Right ventricle myocardium inferior (tissue), 1 donor: ENCODE results near the gene PDE1C. TPM values are rescaled to one million over a fixed set of nuclear protein-coding genes. Genes with fewer than 3 reads are reported as not detected.

Experiments used
- ATAC-seq: fragments of 200-7000 bp; cut with Tn5 transposase; one replicate; pipeline ENCODE4 v1.9.1; 2020; ENCODE audit warnings: mild to moderate bottlenecking, moderate library complexity
- DNase-seq: peaks from one replicate; pipeline ENCODE4 v3.0.0; 2021; ENCODE audit errors: missing footprints
- intact Hi-C: fragments of 100-400 bp; cut with DNase I; formaldehyde crosslinking; loops from one replicate; pipeline ENCODE4 v1.11.0; 2022
- total RNA-seq: library from RNA; stranded (reverse); fragmentation: NEBNext Ultra II Directional; extraction: Animal tissue kit (Norgen Biotek cat#: 25700); gene quantifications from one replicate; pipeline ENCODE4 v1.2.1, GENCODE V29; 2021
- donor health status: DM: no; HTN: yes; CAD: no; lungs with severe emphysema.

Gene PDE1C
- total RNA-seq, 1 donor from 2014 or later, result 198 TPM

DNA sequence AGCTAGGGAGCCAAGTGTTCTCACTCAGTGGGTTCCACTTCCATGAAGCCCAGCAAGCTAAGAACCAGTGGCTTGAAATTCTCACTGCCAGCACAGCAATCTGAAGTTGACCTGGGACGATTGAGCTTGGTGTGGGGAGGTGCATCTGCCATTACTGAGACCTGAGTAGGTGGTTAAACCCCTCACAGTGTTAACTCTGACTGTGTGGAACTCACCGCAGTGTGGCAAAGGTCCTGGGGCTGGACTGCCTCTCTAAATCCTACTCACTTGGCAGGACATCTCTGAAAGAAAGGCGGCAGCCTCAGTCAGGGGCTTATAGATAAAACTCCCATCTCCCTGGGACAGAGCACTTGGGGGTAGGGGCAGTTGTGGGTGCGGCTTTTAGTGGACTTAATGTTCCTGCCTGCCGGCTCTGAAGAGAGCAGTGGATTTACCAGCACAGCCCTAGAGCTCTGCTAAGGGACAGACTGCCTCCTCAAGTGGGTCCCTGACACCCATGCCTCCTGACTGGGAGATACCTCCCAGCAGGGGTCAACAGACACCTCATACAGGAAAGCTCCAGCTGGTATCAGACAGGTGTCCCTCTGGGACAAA lies 143.1 kb downstream of the PDE1C start:
- peak; percentile 50 for ATAC-seq
- DNase-seq, result no peak
- intact Hi-C loops, result no loop called here

DNA sequence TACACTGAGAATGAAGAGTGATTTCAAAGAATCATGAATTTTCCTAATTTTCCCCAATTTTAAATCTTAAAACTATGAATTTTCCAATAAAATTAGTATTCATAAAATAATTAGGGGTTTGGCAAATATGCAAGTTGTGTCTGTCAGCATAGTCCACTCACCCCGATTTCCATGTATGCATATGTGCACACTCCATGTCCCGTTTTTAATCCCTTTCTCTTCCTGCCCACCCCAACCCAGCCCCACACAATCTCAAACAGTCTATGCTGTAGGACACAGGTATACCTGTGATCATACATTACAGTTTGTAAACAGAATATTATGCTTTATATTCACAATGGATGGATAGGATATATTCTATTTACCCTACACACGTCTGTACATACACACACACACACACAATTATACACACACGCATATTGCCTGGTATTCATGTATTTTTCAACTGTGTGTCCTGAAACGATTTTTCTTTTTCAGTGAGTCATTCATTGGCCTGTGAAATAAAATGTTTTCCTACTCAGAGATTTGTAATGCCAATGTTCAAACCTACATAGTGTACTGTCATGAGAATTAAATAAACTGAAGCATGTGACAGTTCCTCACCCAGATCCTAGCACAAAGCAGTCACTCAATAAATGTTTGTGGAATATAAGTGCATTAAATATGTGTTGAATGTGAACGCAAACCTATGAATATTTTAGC lies 144.3 kb downstream of the PDE1C start:
- no peak for DNase-seq
- ATAC-seq, result no peak
- intact Hi-C loops, result no loop called here

DNA sequence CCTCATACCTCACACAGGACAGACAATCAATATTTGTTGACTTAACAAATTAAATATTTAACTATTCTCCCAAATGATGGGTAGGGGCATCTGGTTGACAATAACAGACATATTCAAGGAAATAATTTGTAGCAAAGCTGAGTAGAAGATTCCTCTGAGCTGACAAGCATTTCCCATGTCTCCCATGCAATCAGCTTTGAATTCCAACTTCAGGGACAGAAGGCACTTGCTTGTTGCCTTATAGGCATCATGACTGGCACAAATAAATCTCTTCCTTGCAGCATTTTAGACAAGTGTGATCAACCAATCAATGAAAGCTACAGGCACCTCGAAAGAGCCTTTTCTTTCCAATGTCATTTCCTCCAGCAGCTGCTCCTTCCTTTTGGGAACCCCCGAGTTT lies 146.0 kb downstream of the PDE1C start:
- ATAC-seq (no peak), DNase-seq (no peak)
- intact Hi-C loops, result no loop called here

DNA sequence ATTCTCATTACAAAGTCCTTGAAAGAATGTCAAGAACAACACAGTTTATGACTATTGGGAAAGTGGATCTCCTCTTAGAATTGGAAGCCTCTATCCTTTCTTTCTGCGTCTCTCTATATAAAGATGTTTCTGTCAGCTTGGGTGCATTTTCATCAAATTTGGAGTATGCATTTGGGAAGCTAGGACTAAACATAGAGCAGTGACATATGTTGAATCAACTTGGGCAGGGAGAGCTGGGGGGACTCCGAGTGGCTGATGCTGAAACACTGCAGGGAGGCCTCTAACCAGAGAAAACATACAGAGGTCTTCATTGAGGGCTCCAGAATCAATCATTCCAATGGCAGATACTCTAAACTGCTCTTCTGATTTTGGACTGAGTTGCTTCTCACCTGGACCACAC lies 147.4 kb downstream of the PDE1C start:
- ATAC-seq (no peak), DNase-seq (no peak)
- intact Hi-C loops, result no loop called here

DNA sequence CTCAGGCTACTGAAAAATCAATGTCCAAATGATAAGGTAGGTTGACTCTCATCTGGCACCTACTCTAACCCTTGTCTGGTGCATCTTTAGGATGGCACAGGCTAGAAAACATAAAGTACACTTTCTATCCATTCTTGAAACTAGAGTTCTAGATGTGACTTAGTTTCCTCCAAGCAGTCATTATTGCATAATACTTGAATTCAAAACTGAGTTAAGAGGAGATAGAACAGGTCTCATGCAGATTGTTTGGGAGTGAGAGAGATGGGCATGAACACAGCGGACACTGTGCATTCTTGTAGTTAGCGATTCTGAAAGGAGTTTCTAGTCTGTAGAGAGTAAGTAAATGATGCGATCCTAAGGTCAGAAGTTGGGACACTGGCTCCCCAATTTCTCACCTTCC lies 149.2 kb downstream of the PDE1C start:
- intact Hi-C loops, result no loop called here
- no peak for ATAC-seq
- DNase-seq, result no peak

DNA sequence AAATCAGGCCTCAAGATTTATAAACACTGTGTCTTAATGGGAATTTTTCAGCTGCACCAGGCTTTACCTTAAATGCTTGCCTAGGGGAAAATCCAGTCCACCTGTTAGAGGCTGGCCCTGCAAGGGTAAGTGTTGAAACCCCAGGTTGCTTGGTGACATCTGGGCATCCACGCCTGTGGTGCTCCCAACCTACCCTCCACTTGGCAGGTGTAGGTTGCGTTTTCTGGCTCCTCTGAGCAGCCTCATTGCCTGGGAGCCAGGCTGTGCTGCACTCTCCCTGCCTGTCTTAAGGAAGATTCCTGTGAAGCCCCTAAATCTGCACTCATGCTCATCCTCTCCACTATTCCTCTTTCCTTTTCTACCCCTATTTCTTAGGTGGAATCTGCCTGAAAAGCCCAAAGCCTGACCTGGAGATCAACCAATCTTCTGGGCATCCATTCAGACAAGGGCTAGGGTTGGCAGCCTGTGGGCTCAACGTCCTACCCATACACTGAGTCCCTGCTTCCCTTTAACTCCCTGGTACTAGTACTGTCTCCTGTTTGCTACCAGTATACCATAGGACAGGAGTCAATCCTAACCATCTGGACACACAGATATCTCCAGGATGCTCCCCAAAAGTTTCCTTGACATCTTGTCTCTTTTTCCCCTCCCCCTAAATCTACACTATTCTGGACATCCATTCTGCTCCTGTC lies 150.4 kb downstream of the PDE1C start:
- ATAC-seq, result peak; percentile 49
- intact Hi-C loops, result loop anchor here (5.0 kb wide), 1 partner anchor 32 kb away; no protein-coding TSS in a partner anchor

DNA sequence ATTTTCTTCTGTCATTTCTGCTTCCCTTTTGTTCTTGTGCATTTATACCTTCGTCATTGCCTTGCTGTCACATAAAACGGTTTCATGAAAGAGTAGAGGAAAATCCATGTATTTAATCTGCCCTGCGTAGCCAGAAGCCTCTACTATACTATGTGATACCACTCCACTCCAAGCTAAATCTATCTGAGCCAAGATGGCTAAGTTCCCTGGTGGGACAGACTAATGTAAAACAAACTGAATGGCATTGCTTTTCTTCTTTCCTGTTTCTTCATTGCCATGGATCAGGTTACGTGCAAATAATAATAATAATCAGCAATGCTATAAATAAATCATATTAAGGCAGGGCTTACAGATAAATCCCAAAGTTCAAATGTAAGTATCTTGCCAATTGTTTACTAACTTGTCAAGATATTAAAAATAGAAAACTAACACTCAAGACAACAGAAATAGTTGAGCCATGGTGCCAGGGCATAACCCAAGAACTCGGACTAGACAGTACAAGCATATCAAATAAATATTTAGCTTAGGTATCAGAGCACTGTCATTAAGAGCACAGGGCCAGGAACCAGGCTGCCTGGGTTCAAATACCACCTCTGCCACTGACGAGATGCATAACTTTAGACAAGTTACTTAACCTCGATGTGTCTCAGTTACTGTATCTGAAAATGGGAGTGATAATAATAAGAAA lies 151.4 kb downstream of the PDE1C start:
- intact Hi-C loops, result loop anchor here (5.0 kb wide), 1 partner anchor 33 kb away; no protein-coding TSS in a partner anchor
- ATAC-seq (peak; percentile 69), DNase-seq (no peak)

More for the DNA sequence above, 150.4 kb downstream of the PDE1C start:
- peak; percentile 47 for DNase-seq

DNA sequence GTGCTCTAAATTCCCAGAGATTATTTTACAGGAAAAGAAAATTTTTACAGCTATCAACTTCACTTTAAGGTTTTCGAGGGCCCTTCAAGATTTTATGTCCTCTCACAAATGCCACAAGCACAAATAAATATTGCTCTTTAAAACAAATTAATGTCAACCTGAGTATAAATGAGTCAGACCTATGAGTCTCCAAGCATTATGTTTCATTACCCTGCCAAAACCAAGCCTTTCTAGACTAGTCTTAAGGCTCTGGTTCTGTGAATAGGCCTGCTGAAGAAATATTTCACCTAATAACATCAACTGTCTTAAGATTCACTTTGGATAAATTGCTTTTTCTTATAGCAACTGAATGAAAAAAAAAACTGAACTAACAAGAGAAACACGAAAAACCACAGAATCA lies 153.0 kb downstream of the PDE1C start:
- ATAC-seq (no peak), DNase-seq (no peak)
- intact Hi-C loops, result loop anchor here (5.0 kb wide), 1 partner anchor 35 kb away; no protein-coding TSS in a partner anchor

DNA sequence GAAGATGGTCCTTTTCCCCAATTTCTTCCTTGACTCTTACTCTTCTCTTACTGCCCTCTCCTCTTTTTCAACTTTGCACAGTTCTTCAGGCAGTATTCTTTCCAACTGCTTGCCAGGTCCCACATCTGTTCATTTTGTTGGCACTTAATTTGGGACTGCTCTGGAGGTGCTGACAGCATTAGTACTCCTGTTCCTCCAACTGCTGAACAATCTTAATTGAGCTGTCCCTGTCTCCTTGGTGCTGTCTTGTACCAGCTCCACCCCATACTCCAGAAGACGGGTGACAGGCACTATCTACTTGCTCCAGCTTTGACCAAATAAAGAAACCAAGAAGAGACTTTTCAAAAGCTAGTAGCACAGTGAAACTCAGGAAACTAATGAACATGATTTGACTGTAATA lies 160.0 kb downstream of the PDE1C start:
- intact Hi-C loops, result no loop called here
- ATAC-seq (peak; percentile 74), DNase-seq (no peak)

DNA sequence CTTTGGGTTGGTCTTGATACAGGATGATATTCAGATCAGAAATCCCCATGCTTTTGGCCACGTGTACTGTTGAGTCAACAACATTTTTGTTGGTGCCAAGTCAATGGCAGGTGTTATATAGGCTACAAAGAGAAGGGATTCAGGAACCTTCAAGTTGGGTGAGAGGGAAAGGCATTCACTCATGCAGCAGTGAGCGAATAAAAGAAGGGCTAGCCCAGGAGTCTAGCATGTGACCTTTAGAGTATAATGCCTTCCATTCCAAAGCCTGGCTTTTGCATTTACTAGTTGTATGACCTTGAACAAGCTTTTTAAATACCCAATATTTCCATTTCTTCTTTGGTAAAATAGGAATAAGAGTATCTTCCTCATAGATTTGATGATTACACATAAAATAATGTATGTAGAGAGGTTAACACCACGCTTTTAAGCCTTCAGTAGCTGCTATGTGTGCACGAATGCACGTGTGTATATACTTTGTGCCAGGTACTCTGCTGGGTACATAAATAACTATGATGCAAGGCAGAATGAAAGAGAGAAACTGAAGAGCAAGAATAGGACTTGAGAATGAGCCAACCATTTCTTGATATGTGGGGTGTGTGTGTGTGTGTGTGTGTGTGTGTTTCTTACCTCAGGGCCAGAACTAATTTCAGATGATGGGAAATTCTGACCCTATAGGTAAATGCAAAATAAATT lies 163.6 kb downstream of the PDE1C start:
- no peak for DNase-seq

DNA sequence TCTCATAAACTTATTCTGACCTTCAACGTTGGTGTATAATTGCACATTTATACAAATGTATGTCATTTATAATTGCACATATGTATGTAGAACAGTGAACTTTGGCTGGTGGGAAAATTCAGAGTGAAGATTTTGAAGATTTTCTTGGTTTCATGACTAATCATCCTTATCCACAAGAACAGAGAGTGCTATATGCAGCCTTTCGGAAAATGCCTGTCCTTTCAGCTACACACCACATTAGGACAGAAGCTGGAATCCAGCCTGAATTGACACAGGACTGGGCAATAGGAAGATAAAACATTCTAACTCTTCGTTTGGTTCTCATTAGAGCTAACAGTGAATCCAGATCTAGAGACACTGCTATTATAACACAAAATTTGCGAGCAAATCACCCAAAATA lies 166.2 kb downstream of the PDE1C start:
- intact Hi-C loops, result no loop called here
- no peak for DNase-seq
- ATAC-seq, result no peak

More for the DNA sequence above, 163.6 kb downstream of the PDE1C start:
- peak; percentile 61 for ATAC-seq
- intact Hi-C loops, result loop anchor here (2.0 kb wide), 1 partner anchor 22 kb away; no protein-coding TSS in a partner anchor

DNA sequence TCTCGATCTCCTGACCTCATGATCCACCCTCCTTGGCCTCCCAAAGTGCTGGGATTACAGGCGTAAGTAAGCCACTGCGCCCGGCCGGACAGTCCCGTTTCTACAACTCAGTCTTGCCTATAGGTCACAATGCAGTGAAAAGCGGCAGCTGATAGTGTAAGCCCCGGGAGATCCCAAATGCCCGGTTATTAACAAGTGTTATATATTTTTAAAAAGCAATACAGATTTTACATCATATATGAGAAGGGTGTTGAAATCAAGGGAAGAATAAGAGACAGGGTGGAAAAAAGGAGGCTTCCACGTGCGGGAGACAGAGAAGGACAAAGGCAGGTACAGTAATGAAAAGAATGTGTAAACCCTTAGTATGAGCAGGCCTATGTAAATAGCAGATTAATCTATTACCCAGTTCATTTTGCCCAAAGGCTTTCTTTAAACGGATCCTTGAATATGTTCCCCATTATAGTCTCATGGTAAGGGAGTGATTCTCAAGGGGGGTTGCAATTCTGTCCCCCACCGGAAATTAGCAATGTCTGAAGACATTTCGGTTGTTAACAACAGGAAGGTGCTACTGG lies 170.8 kb downstream of the PDE1C start:
- no peak for DNase-seq
- intact Hi-C loops, result no loop called here
- no peak for ATAC-seq

DNA sequence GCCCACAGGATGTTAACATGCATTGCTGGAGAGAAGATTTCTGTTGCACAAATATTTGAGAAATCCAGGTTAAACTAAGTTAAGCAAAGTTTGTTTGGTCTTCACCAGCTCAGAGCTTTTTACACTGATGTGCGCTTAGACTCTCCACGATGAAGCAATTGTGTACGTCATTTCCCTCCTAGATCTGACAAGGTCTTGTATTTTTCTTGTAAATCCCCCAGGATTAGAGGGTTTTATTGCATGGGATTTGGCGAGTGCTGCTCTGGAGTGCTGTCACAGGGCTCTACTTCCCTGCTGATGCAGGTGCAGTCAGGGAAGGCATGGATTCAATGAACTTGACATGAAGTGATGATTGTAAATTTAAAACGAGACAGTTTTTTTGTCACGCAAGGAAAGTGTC lies 173.3 kb downstream of the PDE1C start:
- intact Hi-C loops, result no loop called here
- no peak for ATAC-seq
- no peak for DNase-seq

DNA sequence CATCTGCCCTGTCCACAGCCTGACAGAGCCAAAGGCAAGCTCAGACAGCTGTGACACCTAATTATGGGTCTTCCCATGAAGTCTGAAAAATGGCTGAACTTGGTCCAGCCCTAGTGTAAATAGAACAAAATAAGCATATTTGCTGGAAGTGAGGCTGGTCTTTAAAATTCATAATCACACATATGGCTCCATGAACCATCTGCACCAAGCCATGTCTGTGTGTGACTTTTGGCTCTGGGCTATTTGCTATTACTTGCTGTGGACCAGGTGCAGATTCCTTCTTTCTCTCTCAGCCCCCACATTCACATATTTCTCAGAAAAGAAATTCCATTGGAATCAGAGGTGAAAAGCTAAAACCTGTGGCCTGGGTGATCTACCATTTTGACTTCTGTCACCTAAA lies 175.9 kb downstream of the PDE1C start:
- intact Hi-C loops, result no loop called here
- no peak for DNase-seq
- ATAC-seq, result no peak

DNA sequence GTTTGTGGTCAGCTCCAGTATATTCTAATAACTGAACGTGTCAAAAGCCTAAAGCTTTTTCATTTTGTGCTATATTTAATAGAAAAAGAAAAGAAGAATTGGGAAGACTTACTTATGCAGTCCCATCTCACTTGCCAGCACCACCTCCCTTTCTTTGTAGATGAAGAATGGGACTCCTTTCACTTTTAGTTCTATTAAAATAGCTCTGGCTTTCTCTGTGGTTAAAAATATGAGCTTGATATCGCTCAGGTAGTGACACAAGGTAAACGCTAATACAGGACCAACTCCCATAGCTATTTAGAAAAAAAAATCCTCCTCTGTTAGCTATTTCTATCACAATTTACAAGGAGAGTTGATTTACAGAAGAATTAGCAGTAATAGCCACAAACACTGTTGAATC lies 176.8 kb downstream of the PDE1C start:
- DNase-seq (no peak), ATAC-seq (no peak)
- intact Hi-C loops, result no loop called here

DNA sequence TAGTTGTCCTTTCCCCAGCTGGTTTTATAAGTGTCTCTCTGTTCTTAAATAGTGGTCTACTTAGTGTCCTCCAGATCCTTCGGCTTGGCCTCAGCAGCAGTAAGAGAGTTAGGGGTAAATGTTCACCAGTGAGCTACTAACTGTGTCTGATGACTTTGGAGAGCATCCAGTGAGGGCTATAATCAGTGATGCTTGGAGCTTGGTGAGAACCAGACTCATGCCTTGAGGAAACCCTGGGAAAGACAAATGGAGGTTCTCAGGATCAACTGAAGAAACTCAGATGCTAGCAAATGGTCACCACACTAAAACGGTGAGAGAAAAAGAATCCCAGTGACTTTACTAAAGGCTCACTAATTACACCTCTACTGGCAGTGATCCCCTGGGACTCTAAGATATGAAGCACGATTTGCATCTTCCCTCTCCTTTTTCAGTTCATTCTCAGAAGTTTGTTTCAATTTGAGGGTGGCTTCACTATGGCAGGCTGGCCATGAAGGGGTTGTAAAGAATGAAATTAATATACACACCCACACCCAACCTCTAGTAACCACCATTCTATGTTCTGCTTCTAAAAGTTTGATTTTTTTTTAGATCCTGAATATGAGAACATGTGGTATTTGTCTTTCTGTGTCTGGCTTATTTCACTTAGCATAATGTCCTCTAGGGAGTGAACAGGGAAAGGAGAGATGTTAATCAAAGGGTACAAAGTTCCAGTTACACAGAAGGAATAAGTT lies 177.9 kb downstream of the PDE1C start:
- DNase-seq, result no peak
- intact Hi-C loops, result no loop called here
- ATAC-seq, result no peak

DNA sequence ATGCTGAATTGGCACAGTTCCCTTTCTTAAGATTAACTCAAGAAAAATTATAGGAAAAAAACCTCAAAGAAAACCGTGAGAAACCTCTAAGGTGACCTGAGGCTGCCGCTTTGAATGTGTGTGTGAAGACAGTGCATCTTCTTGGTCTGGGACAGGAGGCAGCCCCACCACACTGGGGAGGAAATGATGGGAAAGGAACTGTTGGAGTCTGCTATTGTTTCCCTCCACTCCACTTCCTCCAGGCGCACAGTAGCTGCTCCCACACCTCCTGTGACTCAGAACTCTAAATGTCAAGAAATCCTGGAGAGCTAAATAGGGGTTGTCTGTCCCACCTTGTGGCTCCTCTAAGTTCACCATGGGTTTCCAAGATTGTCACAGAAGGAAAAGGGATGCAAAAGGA lies 179.4 kb downstream of the PDE1C start:
- intact Hi-C loops, result no loop called here
- no peak for ATAC-seq
- DNase-seq, result no peak

DNA sequence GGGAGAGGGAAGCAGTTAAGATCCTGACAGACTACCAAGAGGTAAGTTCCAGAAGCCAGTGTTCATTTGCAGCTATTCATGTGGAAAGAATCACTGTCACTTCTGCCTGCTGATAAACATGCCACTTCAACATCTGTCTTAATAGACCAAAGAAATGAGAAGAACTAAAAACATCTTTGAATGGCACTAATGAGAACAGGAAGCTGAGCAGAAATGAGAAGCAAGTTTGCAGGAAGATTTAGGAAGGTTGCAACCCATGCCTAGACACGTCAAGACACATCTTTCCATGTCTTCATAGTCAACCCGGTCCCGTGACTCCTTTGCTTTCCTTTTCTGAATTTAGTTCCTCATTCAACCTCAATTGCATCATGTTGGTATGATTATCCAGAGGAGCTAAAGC lies 180.0 kb downstream of the PDE1C start:
- ATAC-seq (peak; percentile 39), DNase-seq (no peak)
- intact Hi-C loops, result no loop called here
